ENCODE measurements around the gene GRIN2C. TPM values are rescaled to one million over a fixed set of nuclear protein-coding genes. Genes with fewer than 3 reads are reported as not detected.
A peak's percentile ranks its signal among the peaks of the same experiment; 100 is the strongest.

Gene GRIN2C
- total and polyA plus RNA-seq, 2 donors from 2014 or later: 0.15 to 0.31 TPM

GRCh38 chr17:74865504-74866197 lies 6.0 kb upstream of the GRIN2C start:
- no peak overlapping the region for H3K9ac ChIP-seq (ENCODE audit: low read length in 3 of 3)
- no peak for FAIRE-seq
- no peaks in the 10 kb centered on the region for H3K27me3 ChIP-seq (ENCODE audit: control insufficient read depth, insufficient read depth, low read length)
- intact Hi-C loops (cut with DNase I): loop anchor here (10.0 kb wide), 1 partner anchor 121 kb away; the partner anchor contains the start of gene NHERF1
- DNase-seq: no peak
- no peak overlapping the region for H3K4me3 ChIP-seq (ENCODE audit: low read length in 3 of 3)
- H3K4me1 ChIP-seq (ENCODE audit: control insufficient read depth in 2 of 3, insufficient read depth in 2 of 3, low read depth in 1 of 3, low read length in 3 of 3): peaks cover 0 to 5% (median 2%) of the 10 kb centered on the region in 3 donors
- TF ChIP-seq CTCF (IDR thresholded peaks at IDR 0.05; ENCODE audit: borderline replicate concordance, extremely low read depth, insufficient read depth): no peak
- no peaks in the 10 kb centered on the region for H3K36me3 ChIP-seq (ENCODE audit: control insufficient read depth in 2 of 3, insufficient read depth in 3 of 3, low read length in 3 of 3)
- no peak overlapping the region for H3K27ac ChIP-seq (ENCODE audit: low read depth in 2 of 2, low read length in 2 of 2)
- no peaks in the 10 kb centered on the region for H3K9me3 ChIP-seq (ENCODE audit: control insufficient read depth in 2 of 3, insufficient read depth in 1 of 3, low read length in 3 of 3)

- H3K9me3 ChIP-seq (ENCODE audit: control insufficient read depth in 2 of 3, insufficient read depth in 1 of 3, low read length in 3 of 3): no peaks in the 10 kb centered on the region
- DNase-seq (peak in 4 of 5 donors; percentile 74 to 88 (median 84)), FAIRE-seq (no peak)
- H3K27me3 ChIP-seq (ENCODE audit: control insufficient read depth, insufficient read depth, low read length): peaks cover 3% of the 10 kb centered on the region
- H3K27ac ChIP-seq (ENCODE audit: low read depth in 2 of 2, low read length in 2 of 2): no peak overlapping the region
- H3K36me3 ChIP-seq (ENCODE audit: control insufficient read depth in 2 of 3, insufficient read depth in 3 of 3, low read length in 3 of 3): no peaks in the 10 kb centered on the region
- H3K9ac ChIP-seq (ENCODE audit: low read length in 3 of 3): no peak overlapping the region
- peak; percentile 98 for TF ChIP-seq CTCF (IDR thresholded peaks at IDR 0.05; ENCODE audit: borderline replicate concordance, extremely low read depth, insufficient read depth)
- peaks cover 0 to 5% (median 2%) of the 10 kb centered on the region in 3 donors for H3K4me1 ChIP-seq (ENCODE audit: control insufficient read depth in 2 of 3, insufficient read depth in 2 of 3, low read depth in 1 of 3, low read length in 3 of 3)
- no peak overlapping the region for H3K4me3 ChIP-seq (ENCODE audit: low read length in 3 of 3)
- intact Hi-C loops (cut with DNase I): loop anchor here (5.0 to 10.0 kb wide), 2 partner anchors 73 to 120 kb away; partner anchors contain the start of gene NHERF1
Observed at GRCh38 chr17:74864866-74865395, 5.2 kb upstream of the GRIN2C start.

GRCh38 chr17:74864297-74864865 lies 4.7 kb upstream of the GRIN2C start:
- TF ChIP-seq CTCF (IDR thresholded peaks at IDR 0.05; ENCODE audit: borderline replicate concordance, extremely low read depth, insufficient read depth): no peak
- Histone ChIP-seq H3K9me3 (ENCODE audit: control insufficient read depth in 2 of 3, insufficient read depth in 1 of 3, low read length in 3 of 3) (no peaks in the 10 kb centered on the region), H3K9ac (ENCODE audit: low read length in 3 of 3) (no peak overlapping the region), H3K4me1 (ENCODE audit: control insufficient read depth in 2 of 3, insufficient read depth in 2 of 3, low read depth in 1 of 3, low read length in 3 of 3) (peaks cover 0 to 5% (median 2%) of the 10 kb centered on the region in 3 donors), H3K36me3 (ENCODE audit: control insufficient read depth in 2 of 3, insufficient read depth in 3 of 3, low read length in 3 of 3) (no peaks in the 10 kb centered on the region), H3K27me3 (ENCODE audit: control insufficient read depth, insufficient read depth, low read length) (peaks cover 3% of the 10 kb centered on the region), H3K4me3 (ENCODE audit: low read length in 3 of 3) (no peak overlapping the region), H3K27ac (ENCODE audit: low read depth in 2 of 2, low read length in 2 of 2) (no peak overlapping the region)
- DNase-seq: no peak
- intact Hi-C loops (cut with DNase I): loop anchor here (5.0 to 10.0 kb wide), 2 partner anchors 72 to 120 kb away; partner anchors contain the start of gene NHERF1
- no peak for FAIRE-seq
